H9 (cell line): ENCODE measurements around the gene MYCBP2. TPM values are rescaled to one million over a fixed set of nuclear protein-coding genes. Genes with fewer than 3 reads are reported as not detected.

Source experiments
- DNase-seq: peaks from one replicate; pipeline ENCODE4 v3.0.0-alpha.2; 2017
- H2AFZ ChIP-seq: one replicate; pipeline ENCODE4 v1.6.1; 2013; ENCODE audit warnings: mild to moderate bottlenecking, low read length, control low read depth, moderate library complexity
- H2AK5ac ChIP-seq: 2 replicates; pipeline ENCODE4 v1.6.1; 2013; ENCODE audit warnings: low read length, control low read depth, mixed read lengths; ENCODE audit not compliant: insufficient read length
- H2BK120ac ChIP-seq: one replicate; pipeline ENCODE4 v1.6.1; 2013; ENCODE audit warnings: low read depth, mild to moderate bottlenecking, low read length, control low read depth, inconsistent platforms; ENCODE audit not compliant: poor library complexity, severe bottlenecking
- H2BK12ac ChIP-seq: 2 replicates; pipeline ENCODE4 v1.6.1; 2013; ENCODE audit warnings: low read length, control low read depth, mixed read lengths, low read depth; ENCODE audit not compliant: insufficient read length
- H2BK15ac ChIP-seq: 2 replicates; pipeline ENCODE4 v1.6.1; 2013; ENCODE audit warnings: low read depth, low read length, control low read depth
- H2BK20ac ChIP-seq: one replicate; pipeline ENCODE4 v1.6.1; 2013; ENCODE audit warnings: low read depth, mild to moderate bottlenecking, low read length, control low read depth, inconsistent platforms; ENCODE audit not compliant: poor library complexity, severe bottlenecking
- H2BK5ac ChIP-seq: 2 replicates; pipeline ENCODE4 v1.6.1; 2013; ENCODE audit warnings: low read length, control low read depth, mixed read lengths; ENCODE audit not compliant: insufficient read length
- H3K14ac ChIP-seq: 2 replicates; pipeline ENCODE4 v1.6.1; 2013; ENCODE audit warnings: low read length, control low read depth; ENCODE audit not compliant: insufficient read depth
- H3K18ac ChIP-seq: 2 replicates; pipeline ENCODE4 v1.6.1; 2013; ENCODE audit warnings: low read depth, mild to moderate bottlenecking, mixed read lengths, low read length, control low read depth; ENCODE audit not compliant: insufficient read length
- H3K23ac ChIP-seq: 2 replicates; pipeline ENCODE4 v1.6.1; 2013; ENCODE audit warnings: low read length, control low read depth, mixed read lengths, low read depth; ENCODE audit not compliant: insufficient read length
- H3K23me2 ChIP-seq: 2 replicates; pipeline ENCODE4 v1.6.1; 2013; ENCODE audit warnings: low read depth, mild to moderate bottlenecking, mixed read lengths, low read length, control low read depth; ENCODE audit not compliant: insufficient read length, poor library complexity, severe bottlenecking
- H3K27ac ChIP-seq: 2 replicates; pipeline ENCODE4 v1.5.1; 2013; ENCODE audit warnings: low read length, control low read depth, mixed read lengths, low read depth; ENCODE audit not compliant: insufficient read length
- H3K27me3 ChIP-seq: 2 replicates; pipeline ENCODE4 v1.6.1; 2013; ENCODE audit warnings: low read length, control low read depth, inconsistent platforms; ENCODE audit not compliant: insufficient read depth
- H3K4ac ChIP-seq: 2 replicates; pipeline ENCODE4 v1.6.1; 2013; ENCODE audit warnings: low read depth, mild to moderate bottlenecking, control low read depth, inconsistent platforms, low read length, moderate library complexity
- H3K4me1 ChIP-seq: 2 replicates; pipeline ENCODE4 v1.6.1; 2013; ENCODE audit warnings: low read length, control low read depth, inconsistent platforms; ENCODE audit not compliant: insufficient read depth
- H3K4me2 ChIP-seq: 2 replicates; pipeline ENCODE4 v1.6.1; 2013; ENCODE audit warnings: low read length, control low read depth, mixed read lengths; ENCODE audit not compliant: insufficient read length, insufficient read depth
- H3K56ac ChIP-seq: 2 replicates; pipeline ENCODE4 v1.6.1; 2013; ENCODE audit warnings: low read depth, mild to moderate bottlenecking, mixed read lengths, low read length, control low read depth; ENCODE audit not compliant: insufficient read length
- H3K79me1 ChIP-seq: 2 replicates; pipeline ENCODE4 v1.6.1; 2013; ENCODE audit warnings: low read depth, mild to moderate bottlenecking, moderate library complexity, low read length, control low read depth, inconsistent platforms; ENCODE audit not compliant: insufficient read depth, poor library complexity, severe bottlenecking
- H3K79me2 ChIP-seq: 2 replicates; pipeline ENCODE4 v1.6.1; 2013; ENCODE audit warnings: low read length, control low read depth, inconsistent platforms; ENCODE audit not compliant: insufficient read depth
- H3K9ac ChIP-seq: 2 replicates; pipeline ENCODE4 v1.6.1; 2013; ENCODE audit warnings: low read length, control low read depth, mixed read lengths; ENCODE audit not compliant: insufficient read length; ENCODE audit errors: extremely low read depth
- H3K9me3 ChIP-seq: one replicate; pipeline ENCODE4 v1.6.1; 2013; ENCODE audit warnings: low read depth, low read length, inconsistent platforms; ENCODE audit not compliant: control insufficient read depth
- H3T11ph ChIP-seq: one replicate; pipeline ENCODE4 v1.6.1; 2013; ENCODE audit warnings: mild to moderate bottlenecking, low read length, control low read depth, inconsistent platforms
- H4K20me1 ChIP-seq: one replicate; pipeline ENCODE4 v1.6.1; 2013; ENCODE audit not compliant: control insufficient read depth, insufficient read length, insufficient read depth
- H4K5ac ChIP-seq: 2 replicates; pipeline ENCODE4 v1.6.1; 2013; ENCODE audit warnings: low read depth, mild to moderate bottlenecking, mixed read lengths, low read length, control low read depth; ENCODE audit not compliant: insufficient read length
- H4K8ac ChIP-seq: replicated peaks from 2 replicates; pipeline ENCODE4 v1.6.1; 2013; ENCODE audit warnings: low read length, control low read depth, mixed read lengths, low read depth; ENCODE audit not compliant: insufficient read length
- H4K91ac ChIP-seq: 2 replicates; pipeline ENCODE4 v1.6.1; 2013; ENCODE audit warnings: low read depth, mild to moderate bottlenecking, moderate library complexity, mixed read lengths, low read length, control low read depth; ENCODE audit not compliant: insufficient read length
- H3K27ac Mint-ChIP-seq, 3 experiments: 2 replicates in 2 of 3; 3 replicates in 1 of 3; pipeline ENCODE4 v1.8.0; 2020 to 2021; ENCODE audit warnings: mixed read lengths in 3 of 3, mild to moderate bottlenecking in 1 of 3, moderate library complexity in 1 of 3
- H3K27me3 Mint-ChIP-seq: 2 replicates; pipeline ENCODE4 v1.8.0; 2021; ENCODE audit warnings: low read depth, mild to moderate bottlenecking, moderate library complexity, mixed read lengths
- H3K36me3 Mint-ChIP-seq, 3 experiments: 2 replicates in 2 of 3; 3 replicates in 1 of 3; pipeline ENCODE4 v1.8.0; 2020 to 2021; ENCODE audit warnings: low read depth in 3 of 3, mixed read lengths in 3 of 3; ENCODE audit not compliant: insufficient read depth in 1 of 3
- H3K4me1 Mint-ChIP-seq, 2 experiments: 2 replicates each; pipeline ENCODE4 v1.8.0; 2020; ENCODE audit warnings: mixed read lengths in 2 of 2
- H3K4me3 Mint-ChIP-seq, 2 experiments: 2 replicates in 1 of 2; 3 replicates in 1 of 2; pipeline ENCODE4 v1.8.0; 2020 to 2021; ENCODE audit warnings: mild to moderate bottlenecking in 2 of 2, mixed read lengths in 2 of 2, moderate library complexity in 1 of 2
- H3K9me3 Mint-ChIP-seq, 2 experiments: 2 replicates in 1 of 2; 3 replicates in 1 of 2; pipeline ENCODE4 v1.8.0; 2020; ENCODE audit warnings: mild to moderate bottlenecking in 2 of 2, mixed read lengths in 2 of 2, moderate library complexity in 1 of 2
- CTCF ChIP-seq: fragments of 200-600 bp; sonication (generic); conservative IDR thresholded peaks from 3 replicates; pipeline ENCODE4 v1.8.0; 2021; ENCODE audit warnings: antibody characterized with exemption, mild to moderate bottlenecking
- whole genome bisulfite sequencing: extraction: QIAGEN DNeasy Blood & Tissue Kit; methylation state at CpG from one replicate; pipeline ENCODE4 v1.1.7; 2013; ENCODE audit warnings: missing lambda C conversion rate, low lambda C conversion rate, mixed read lengths; ENCODE audit not compliant: insufficient read length; ENCODE audit errors: extremely low coverage; 5-methylcytosine and 5-hydroxymethylcytosine counted together
- total RNA-seq: library from RNA; stranded (reverse); gene quantifications from 2 replicates; pipeline ENCODE4 v1.2.1, GENCODE V29; 2021

Gene MYCBP2
- total RNA-seq, 1 experiment from 2014 or later: 32.0 TPM

GRCh38 chr13:77190349-77190958 lies 136.4 kb downstream of the MYCBP2 start:
- H3K9me3 ChIP-seq: no peaks in the 10 kb centered on the region
- H3K14ac ChIP-seq: no peak overlapping the region
- no peaks in the 10 kb centered on the region for H3K4me1 ChIP-seq
- no peaks in the 10 kb centered on the region for H3K79me2 ChIP-seq
- H3K9me3 Mint-ChIP-seq: no peaks in the 10 kb centered on the region
- H3K56ac ChIP-seq: no peak overlapping the region
- no peak overlapping the region for H3T11ph ChIP-seq
- no peak overlapping the region for H3K23ac ChIP-seq
- no peak overlapping the region for H2BK5ac ChIP-seq
- H2BK120ac ChIP-seq: no peak overlapping the region
- H3K9ac ChIP-seq: no peak overlapping the region
- no peak overlapping the region for H3K18ac ChIP-seq
- no peak overlapping the region for H4K5ac ChIP-seq
- H4K20me1 ChIP-seq: no peaks in the 10 kb centered on the region
- WGBS: no CpG with 5 or more reads among the region's 1 CpG
- no peak overlapping the region for H4K91ac ChIP-seq
- no peak overlapping the region for H3K4me2 ChIP-seq
- no peak overlapping the region for H2BK15ac ChIP-seq
- H3K27ac ChIP-seq: no peak overlapping the region
- no peaks in the 10 kb centered on the region for H3K79me1 ChIP-seq
- H2BK20ac ChIP-seq: no peak overlapping the region
- no peak overlapping the region for H2AK5ac ChIP-seq
- no peak overlapping the region for H4K8ac ChIP-seq
- no peaks in the 10 kb centered on the region for H3K4me1 Mint-ChIP-seq
- no peak for TF ChIP-seq CTCF
- H3K27ac Mint-ChIP-seq: no peak overlapping the region
- no peaks in the 10 kb centered on the region for H3K27me3 Mint-ChIP-seq
- H3K36me3 Mint-ChIP-seq: peaks cover 2 to 25% (median 16%) of the 10 kb centered on the region in 3 experiments; a peak in 6 of 7 replicates
- no peak overlapping the region for H2BK12ac ChIP-seq
- H2AFZ ChIP-seq: no peak overlapping the region
- DNase-seq: no peak
- no peaks in the 10 kb centered on the region for H3K27me3 ChIP-seq
- no peak overlapping the region for H3K4ac ChIP-seq
- no peaks in the 10 kb centered on the region for H3K23me2 ChIP-seq
- H3K4me3 Mint-ChIP-seq: no peak overlapping the region
